Lower leg skin (tissue), 4 donors: ENCODE measurements around the gene PCYT2. TPM values are rescaled to one million over a fixed set of nuclear protein-coding genes. Genes with fewer than 3 reads are reported as not detected.

Experiments
- DNase-seq, 2 donors: peaks; one replicate each; pipeline ENCODE4 v3.0.0-alpha.2; 2019; ENCODE audit warnings: low spot score in 2 of 2
- H3K4me3 ChIP-seq: fragments of 200-600 bp; sonication (generic); 2 replicates; pipeline ENCODE4 v1.5.1; 2017; ENCODE audit warnings: mild to moderate bottlenecking, low read depth; ENCODE audit not compliant: poor library complexity, severe bottlenecking
- CTCF ChIP-seq, 3 donors: fragments of 450-650 bp; IDR thresholded peaks; one replicate each; pipeline ENCODE4 v1.5.1; 2016; ENCODE audit warnings: antibody characterized with exemption in 3 of 3, mild to moderate bottlenecking in 3 of 3, moderate library complexity in 2 of 3
- POLR2A ChIP-seq, 2 donors: fragments of 450-650 bp; IDR thresholded peaks; one replicate each; pipeline ENCODE4 v1.6.1; 2016 to 2017; ENCODE audit warnings: antibody characterized with exemption in 2 of 2, mild to moderate bottlenecking in 1 of 2, moderate library complexity in 1 of 2
- WGBS, 2 donors: methylation state at CpG; one replicate each; pipeline ENCODE4 v1.1.5; 2018; 5-methylcytosine and 5-hydroxymethylcytosine counted together
- intact Hi-C: fragments of 100-400 bp; cut with DNase I; formaldehyde crosslinking; loops from one replicate; pipeline ENCODE4 v1.15.0; 2023; ENCODE audit warnings: low total_unique reads
- total RNA-seq, 4 donors: library from RNA; depleted of rRNA; stranded (reverse); fragments of >200 nt; gene quantifications; one replicate each; pipeline ENCODE4 v1.1.0, GENCODE V29; 2016

PCYT2 gene
- total RNA-seq, 4 donors from 2014 or later: 16.2 to 37.0 (median 25.3) TPM

GRCh38 chr17:81888105-81888987 is 22.9 kb downstream of the PCYT2 start:
- WGBS, 2 donors: 93 to 95% methylated on average over 44 of the region's 44 CpGs
- no peak for DNase-seq
- TF ChIP-seq POLR2A (IDR thresholded peaks at IDR 0.05) (no peak), CTCF (IDR thresholded peaks at IDR 0.05) (no peak)
- H3K4me3 ChIP-seq: no peak overlapping the region
- intact Hi-C loops: no loop called here

DNA sequence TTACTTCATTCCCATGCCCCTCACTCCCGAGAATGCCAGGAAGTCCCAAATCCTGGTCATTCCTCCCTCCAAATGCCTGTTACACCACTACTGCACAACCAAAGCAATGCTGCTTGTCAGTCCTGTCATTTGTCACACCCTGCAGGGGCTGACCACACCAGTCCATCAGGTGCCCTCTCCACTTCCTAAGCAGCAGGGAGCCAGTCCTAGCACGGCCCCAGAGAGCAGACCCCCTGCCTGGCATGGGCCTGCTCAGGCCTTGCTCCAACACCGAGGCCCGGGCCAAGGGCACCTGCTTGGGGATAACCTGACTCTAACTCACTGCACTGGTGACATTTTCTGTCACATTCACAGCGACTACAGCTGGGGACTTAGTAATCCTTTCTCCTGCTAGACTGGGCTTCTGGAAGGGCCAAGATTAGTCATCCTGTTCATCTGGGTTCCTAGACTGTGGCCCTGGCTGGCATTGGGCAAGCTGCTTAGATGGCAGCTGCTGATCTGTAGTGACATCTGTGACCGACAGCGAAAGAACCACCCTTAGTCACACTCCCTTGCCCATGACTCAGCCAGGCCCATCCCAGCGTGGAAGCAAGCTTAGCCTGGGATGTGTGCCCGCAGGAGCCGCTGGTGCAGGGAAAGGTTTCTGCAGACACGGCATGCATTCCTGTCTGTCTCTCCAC is 25.2 kb downstream of the PCYT2 start:
- H3K4me3 ChIP-seq: no peak overlapping the region
- WGBS, 2 donors: 71 to 79% methylated on average over 7 to 9 of the region's 11 CpGs
- no peak for DNase-seq
- TF ChIP-seq CTCF (IDR thresholded peaks at IDR 0.05) (no peak), POLR2A (IDR thresholded peaks at IDR 0.05) (no peak)
- intact Hi-C loops: no loop called here

GRCh38 chr17:81885454-81885853 is 25.7 kb downstream of the PCYT2 start:
- H3K4me3 ChIP-seq: no peak overlapping the region
- WGBS, 2 donors: 83 to 86% methylated on average over 10 of the region's 10 CpGs
- DNase-seq: no peak
- intact Hi-C loops: no loop called here
- TF ChIP-seq CTCF (IDR thresholded peaks at IDR 0.05) (no peak), POLR2A (IDR thresholded peaks at IDR 0.05) (no peak)

DNA sequence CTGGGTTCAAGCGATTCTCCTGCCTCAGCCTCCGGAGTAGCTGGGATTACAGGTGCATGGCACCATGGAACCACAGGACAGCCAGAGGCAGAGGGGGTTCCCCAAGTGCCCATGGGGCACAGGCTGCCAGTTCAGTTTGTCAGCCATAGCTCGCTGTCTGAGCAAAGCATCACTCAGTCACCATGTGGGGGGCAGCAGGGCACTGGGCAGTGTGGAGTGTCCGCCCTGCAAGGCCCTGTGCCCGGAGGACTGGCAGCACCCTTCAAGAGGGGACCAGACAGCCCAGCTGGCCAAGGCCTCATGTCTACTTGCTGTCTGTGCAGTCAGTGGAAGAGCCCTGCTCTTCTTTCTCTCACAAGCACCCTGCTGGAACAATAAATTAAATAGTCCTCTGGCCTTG is 26.2 kb downstream of the PCYT2 start:
- DNase-seq: no peak
- TF ChIP-seq POLR2A (IDR thresholded peaks at IDR 0.05): no peak
- TF ChIP-seq CTCF (IDR thresholded peaks at IDR 0.05): no peak
- H3K4me3 ChIP-seq: no peak overlapping the region
- WGBS, 2 donors: 92 to 94% methylated on average over 4 to 5 of the region's 5 CpGs
- intact Hi-C loops: no loop called here

- WGBS, 2 donors: 54 to 69% methylated on average over 7 to 11 of the region's 11 CpGs
- no peak for DNase-seq
- intact Hi-C loops: no loop called here
- TF ChIP-seq POLR2A (IDR thresholded peaks at IDR 0.05) (no peak), CTCF (IDR thresholded peaks at IDR 0.05) (no peak)
- H3K4me3 ChIP-seq: no peak overlapping the region
Observed at GRCh38 chr17:81884520-81884919, 26.7 kb downstream of the PCYT2 start.
